K562 (cell line): ENCODE results near the gene VPS13D. TPM values are rescaled to one million over a fixed set of nuclear protein-coding genes. Genes with fewer than 3 reads are reported as not detected.

Experiments
- CHD1 ChIP-seq: fragments of 200-600 bp; sonication (generic); IDR thresholded peaks from one replicate; pipeline ENCODE4 v1.6.1; 2012; ENCODE audit warnings: mild to moderate bottlenecking, moderate library complexity, low read length, inconsistent platforms
- CREB3L1 ChIP-seq: fragments of 450-650 bp; IDR thresholded peaks from 2 replicates; pipeline ENCODE4 v1.6.1; 2014; ENCODE audit warnings: low read depth, mild to moderate bottlenecking, moderate library complexity, borderline replicate concordance
- GTF2A2 ChIP-seq: IDR thresholded peaks from 2 replicates; pipeline ENCODE4 v1.6.1; 2016; ENCODE audit warnings: mild to moderate bottlenecking, missing genetic modification characterization, missing compliant biosample characterization
- HMGXB4 ChIP-seq: sonication (generic); formaldehyde crosslinking; IDR thresholded peaks from 2 replicates; pipeline ENCODE4 v1.8.1; 2023; ENCODE audit warnings: mild to moderate bottlenecking, missing genetic modification reagents
- KLF10 ChIP-seq: fragments of 250-450 bp; sonication (Bioruptor Pico); IDR thresholded peaks from 2 replicates; pipeline ENCODE4 v1.6.1; 2021; ENCODE audit warnings: matching md5 sums
- MYC ChIP-seq, 2 experiments: fragments of 250-450 bp in 1 of 2; sonication (Bioruptor Pico) in 1 of 2; IDR thresholded peaks; 2 replicates each; pipeline versions ENCODE4 v1.5.1 to v1.6.1; 2012 to 2021; ENCODE audit warnings: low read depth in 2 of 2, borderline replicate concordance in 1 of 2, improper control_type of control experiment in 1 of 2, low read length in 1 of 2, mild to moderate bottlenecking in 1 of 2, moderate library complexity in 1 of 2
- NRF1 ChIP-seq, 2 experiments: fragments of 450-650 bp; IDR thresholded peaks in 1 of 2; conservative IDR thresholded peaks in 1 of 2; 2 replicates each; pipeline ENCODE4 v1.6.1; 2014; ENCODE audit warnings: mild to moderate bottlenecking in 2 of 2
- RAD21 ChIP-seq, 2 experiments: fragments of 250-450 bp in 1 of 2; fragments of 450-650 bp in 1 of 2; sonication (Bioruptor Pico) in 1 of 2; formaldehyde crosslinking in 1 of 2; IDR thresholded peaks in 1 of 2; conservative IDR thresholded peaks in 1 of 2; 2 replicates each; pipeline versions ENCODE4 v1.4.0 to v1.8.0; 2020 to 2022; ENCODE audit warnings: mild to moderate bottlenecking in 2 of 2, moderate library complexity in 1 of 2
- SMAD4 ChIP-seq: fragments of 250-450 bp; sonication (Bioruptor Pico); conservative IDR thresholded peaks from 2 replicates; pipeline ENCODE4 v1.8.0; 2021; ENCODE audit warnings: inconsistent platforms, mild to moderate bottlenecking, moderate library complexity
- TEAD1 ChIP-seq, 2 experiments: fragments of 450-650 bp in 1 of 2; sonication (generic) in 1 of 2; formaldehyde crosslinking; IDR thresholded peaks; 2 replicates each; pipeline versions ENCODE4 v1.4.0 to v1.8.0; 2020 to 2022; ENCODE audit warnings: mild to moderate bottlenecking in 2 of 2, missing genetic modification reagents in 1 of 2
- TRIM24 ChIP-seq, 2 experiments: fragments of 450-650 bp; IDR thresholded peaks; 2 replicates each; pipeline ENCODE4 v1.6.1; 2016
- TSC22D4 ChIP-seq: fragments of 450-650 bp; IDR thresholded peaks from 2 replicates; pipeline ENCODE4 v1.6.1; 2016; ENCODE audit warnings: missing genetic modification characterization, missing biosample characterization, control low read depth
- XRCC3 ChIP-seq: fragments of 450-650 bp; IDR thresholded peaks from 2 replicates; pipeline ENCODE4 v1.6.1; 2017; ENCODE audit warnings: mild to moderate bottlenecking, moderate library complexity
- ZNF197 ChIP-seq: fragments of 200-800 bp; sonication (Bioruptor generic); IDR thresholded peaks from 2 replicates; pipeline ENCODE4 v1.6.1; 2016; ENCODE audit warnings: low read depth, missing genetic modification characterization, missing compliant biosample characterization
- ZNF263 ChIP-seq: sonication (generic); formaldehyde crosslinking; IDR thresholded peaks from 2 replicates; pipeline ENCODE4 v1.8.0; 2022; ENCODE audit warnings: mild to moderate bottlenecking, missing genetic modification reagents, borderline replicate concordance
- polyA plus RNA-seq, 8 experiments: library from polyadenylated mRNA; depleted of rRNA in 4 of 8; stranded (reverse) in 5 of 8; unstranded in 3 of 8; fragments of >200 nt; fragmentation: Nextera tagmentation in 2 of 8; fragmentation: Illumina TruSeq in 1 of 8; extraction: Ambion mirVana in 2 of 8; extraction: Trizol in 1 of 8; gene quantifications; 2 replicates each; pipeline versions ENCODE4 v1.2.1 to v1.2.3, GENCODE V29; 2011 to 2014; ENCODE audit warnings: inconsistent platforms in 1 of 8, missing spikeins in 1 of 8
- total RNA-seq, 7 experiments: library from RNA; depleted of rRNA in 6 of 7; stranded (reverse); fragments of >200 nt in 6 of 7; fragmentation: Illumina TruSeq in 2 of 7; extraction: Trizol in 2 of 7; gene quantifications; 2 replicates each; pipeline versions ENCODE4 v1.2.1 to v1.2.3, GENCODE V29; 2011 to 2021; ENCODE audit warnings: low replicate concordance in 1 of 7

VPS13D gene
- total and polyA plus RNA-seq, 9 of the 15 experiments (the other 6 are each of a cell fraction or from before 2014, with no cell fraction given), result 6.1 to 51.5 (median 38.5) TPM

DNA sequence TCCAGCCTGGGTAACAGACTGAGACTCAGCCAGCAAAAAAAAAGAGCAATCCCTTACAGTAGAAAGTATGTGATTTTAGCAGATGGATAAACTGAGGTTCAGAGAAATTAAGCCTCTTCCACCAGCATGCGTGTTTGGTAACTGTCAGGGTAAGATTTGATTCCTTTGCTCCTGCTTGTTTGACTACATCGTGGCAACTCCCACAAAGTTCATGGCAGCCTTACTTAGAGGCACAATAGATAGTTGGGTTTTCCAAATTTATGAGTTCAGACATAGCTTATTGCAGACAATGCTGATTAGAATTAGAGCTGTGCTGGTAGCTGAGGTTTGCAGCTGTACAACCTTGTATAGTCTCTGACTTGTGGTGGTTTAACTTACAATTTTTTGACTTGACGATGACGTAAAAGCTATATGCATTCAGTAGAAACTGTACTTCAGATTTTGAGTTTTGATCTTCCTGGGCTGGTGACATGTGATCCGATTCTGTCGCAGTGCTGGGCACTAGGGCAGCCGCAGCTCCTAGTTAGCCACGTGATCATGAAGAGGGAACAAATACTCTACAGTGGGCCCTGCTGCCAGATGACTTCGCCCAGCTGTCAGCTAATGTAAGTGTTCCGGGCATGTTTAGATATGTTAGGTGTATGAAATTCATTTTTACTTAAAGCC lies 220.4 kb downstream of the VPS13D start (continued):
- no peak for TF ChIP-seq KLF10 (CRISPR knock-in tag)
- TF ChIP-seq HMGXB4 (CRISPR knock-in tag), result no peak
- no peak for TF ChIP-seq CREB3L1
- TF ChIP-seq TEAD1 (CRISPR knock-in tag; IDR thresholded peaks at IDR 0.05), result no peak
- TF ChIP-seq GTF2A2 (tag), result 0 out of 2 replicates have a peak, but pooled peaks have one; percentile 20
- TF ChIP-seq MYC (IDR thresholded peaks at IDR 0.05; ENCODE audit: low read depth, low read length), result no peak
- peak; percentile 83; the same call in 1 of the 2 replicates for TF ChIP-seq MYC (CRISPR knock-in tag; IDR thresholded peaks at IDR 0.05; ENCODE audit: borderline replicate concordance, low read depth)
- TF ChIP-seq CHD1, result no peak
- TF ChIP-seq ZNF197 (CRISPR knock-in tag), result no peak
- TF ChIP-seq TRIM24 (IDR thresholded peaks at IDR 0.05), result no peak
- no peak; the same call in none of the 2 replicates for TF ChIP-seq SMAD4 (CRISPR knock-in tag)
- TF ChIP-seq TSC22D4 (tag), result no peak
- no peak for TF ChIP-seq XRCC3
- TF ChIP-seq NRF1 (conservative IDR thresholded peaks at IDR 0.05 in 1 of 2, IDR thresholded peaks at IDR 0.05 in 1 of 2), result no peak
- TF ChIP-seq ZNF263, result no peak
- TF ChIP-seq RAD21 (CRISPR knock-in tag; conservative IDR thresholded peaks at IDR 0.05 in 1 of 2, IDR thresholded peaks at IDR 0.05 in 1 of 2), result no peak
- TF ChIP-seq, all 486 proteins: peak for 34
